ENCODE measurements around the gene MRPS22. TPM values are rescaled to one million over a fixed set of nuclear protein-coding genes. Genes with fewer than 3 reads are reported as not detected.

The MRPS22 gene
- total RNA-seq, 4 donors from 2014 or later: 38.7 to 72.3 (median 45.9) TPM

DNA sequence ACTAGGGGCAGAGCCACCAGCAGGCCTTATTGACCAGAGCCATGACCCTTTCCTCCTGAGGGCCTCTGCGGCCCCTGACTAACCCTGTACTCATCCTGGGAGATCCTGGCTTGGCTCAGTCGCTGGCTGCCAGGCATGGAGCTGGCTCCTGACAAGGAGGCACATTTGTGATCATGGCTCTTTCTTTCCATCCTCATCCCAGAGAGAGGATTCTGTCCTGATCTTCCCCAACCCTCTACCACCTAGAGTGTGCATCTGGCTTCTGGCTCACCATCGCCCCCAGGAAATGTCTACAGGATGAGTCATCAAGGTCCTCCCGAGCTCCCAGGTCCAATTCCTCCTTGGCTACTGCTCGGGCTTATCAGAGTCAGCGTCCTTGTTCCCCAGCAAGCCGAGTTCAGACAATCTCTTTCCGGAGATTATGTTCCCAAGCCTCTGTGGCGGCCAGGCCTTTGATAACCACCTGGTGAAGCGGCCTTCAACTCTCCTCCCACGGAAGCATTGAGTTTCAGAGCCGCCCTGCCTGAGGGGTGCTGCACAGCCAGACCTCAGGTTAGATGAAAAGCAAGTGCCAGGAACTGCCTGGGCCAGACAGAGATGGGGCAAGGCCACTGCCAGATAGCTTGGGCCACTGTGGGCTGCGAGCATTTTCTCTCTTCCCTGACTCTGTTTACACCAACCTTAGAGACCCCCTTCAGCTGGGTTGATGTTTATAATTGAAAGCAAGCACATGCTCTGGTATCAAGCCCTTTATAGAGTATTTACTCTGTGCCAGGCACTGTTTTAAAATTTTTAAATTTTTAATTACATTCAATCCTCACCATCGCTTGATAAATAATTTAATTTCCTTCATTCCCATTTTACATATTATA, 44.3 kb upstream of the MRPS22 start:
- Histone ChIP-seq H3K27me3 (no peaks in the 10 kb centered on the region), H3K36me3 (no peaks in the 10 kb centered on the region), H3K4me3 (no peak overlapping the region), H3K27ac (no peak overlapping the region), H3K4me1 (no peaks in the 10 kb centered on the region), H3K9me3 (no peaks in the 10 kb centered on the region)
- TF ChIP-seq CTCF (IDR thresholded peaks at IDR 0.05) (no peak), POLR2A (IDR thresholded peaks at IDR 0.05) (no peak)
- DNase-seq: no peak

GRCh38 chr3:139300416-139300815, 43.4 kb upstream of the MRPS22 start:
- H3K36me3 ChIP-seq: no peaks in the 10 kb centered on the region
- H3K4me3 ChIP-seq: no peak overlapping the region
- H3K9me3 ChIP-seq: no peaks in the 10 kb centered on the region
- H3K27ac ChIP-seq: no peak overlapping the region
- DNase-seq: no peak
- H3K4me1 ChIP-seq: no peaks in the 10 kb centered on the region
- TF ChIP-seq CTCF (IDR thresholded peaks at IDR 0.05) (no peak), POLR2A (IDR thresholded peaks at IDR 0.05) (no peak)
- no peaks in the 10 kb centered on the region for H3K27me3 ChIP-seq

GRCh38 chr3:139301183-139301582, 42.6 kb upstream of the MRPS22 start:
- no peaks in the 10 kb centered on the region for H3K9me3 ChIP-seq
- H3K36me3 ChIP-seq: no peaks in the 10 kb centered on the region
- DNase-seq: no peak
- TF ChIP-seq CTCF (IDR thresholded peaks at IDR 0.05): no peak
- TF ChIP-seq POLR2A (IDR thresholded peaks at IDR 0.05): no peak
- no peaks in the 10 kb centered on the region for H3K27me3 ChIP-seq
- no peaks in the 10 kb centered on the region for H3K4me1 ChIP-seq
- H3K27ac ChIP-seq: no peak overlapping the region
- no peak overlapping the region for H3K4me3 ChIP-seq

GRCh38 chr3:139301654-139302053, 42.2 kb upstream of the MRPS22 start:
- H3K36me3 ChIP-seq: no peaks in the 10 kb centered on the region
- DNase-seq: no peak
- H3K27ac ChIP-seq: no peak overlapping the region
- no peaks in the 10 kb centered on the region for H3K27me3 ChIP-seq
- H3K4me1 ChIP-seq: no peaks in the 10 kb centered on the region
- no peaks in the 10 kb centered on the region for H3K9me3 ChIP-seq
- TF ChIP-seq POLR2A (IDR thresholded peaks at IDR 0.05): no peak
- TF ChIP-seq CTCF (IDR thresholded peaks at IDR 0.05): no peak
- no peak overlapping the region for H3K4me3 ChIP-seq

DNA sequence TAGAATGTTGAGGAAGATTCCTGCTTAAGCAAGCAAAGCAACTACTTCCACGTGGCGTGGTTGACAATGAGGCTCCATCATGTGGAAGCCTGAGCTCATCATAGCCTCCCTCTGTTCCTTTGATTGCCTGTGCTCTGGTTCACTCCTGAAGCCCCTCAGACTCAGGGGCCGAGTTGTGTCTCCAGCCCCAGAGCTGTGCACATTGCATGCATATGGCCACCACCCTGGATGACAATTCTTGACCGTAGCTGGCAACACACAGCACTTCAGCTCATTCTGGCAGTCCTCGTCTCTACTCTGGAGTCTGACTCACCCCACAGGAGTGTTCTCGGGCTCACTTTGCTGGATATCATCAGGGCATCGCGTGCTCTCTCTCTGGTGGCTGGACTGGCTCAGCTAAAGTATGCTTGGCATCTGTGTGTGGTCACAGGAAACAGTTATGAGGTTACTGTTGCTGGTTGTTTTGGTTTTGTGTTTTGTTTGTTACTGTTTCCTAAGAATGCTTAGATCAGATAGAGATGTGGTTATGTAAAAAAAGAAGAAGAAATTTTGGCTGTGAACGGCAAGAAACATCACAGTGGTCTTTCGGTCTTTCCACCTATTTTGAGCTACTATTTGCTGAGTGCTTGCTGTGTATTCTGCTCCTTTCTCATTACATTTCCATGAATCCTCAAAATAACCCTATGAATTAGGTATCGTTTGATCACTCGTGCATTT, 41.6 kb upstream of the MRPS22 start:
- TF ChIP-seq CTCF (IDR thresholded peaks at IDR 0.05) (no peak), POLR2A (IDR thresholded peaks at IDR 0.05) (no peak)
- Histone ChIP-seq H3K4me3 (no peak overlapping the region), H3K36me3 (no peaks in the 10 kb centered on the region), H3K4me1 (no peaks in the 10 kb centered on the region), H3K9me3 (no peaks in the 10 kb centered on the region), H3K27me3 (no peaks in the 10 kb centered on the region), H3K27ac (no peak overlapping the region)
- DNase-seq: no peak

Data from Peyer's patch (tissue), 4 donors.